Mucosa of descending colon (tissue), 3 donors: ENCODE measurements around the gene RAD54L. TPM values are rescaled to one million over a fixed set of nuclear protein-coding genes. Genes with fewer than 3 reads are reported as not detected.

Experiments used
- ATAC-seq: fragments of 200-7000 bp; cut with Tn5 transposase; one replicate; pipeline ENCODE4 v1.9.1; 2020; ENCODE audit warnings: mild to moderate bottlenecking, moderate library complexity
- DNase-seq, 3 donors: peaks; one replicate each; pipeline ENCODE4 v3.0.0-alpha.2; 2020
- H3K36me3 ChIP-seq: fragments of 200-600 bp; one replicate; pipeline ENCODE4 v1.8.0; 2021; ENCODE audit warnings: low read depth, mild to moderate bottlenecking
- H3K4me1 ChIP-seq: fragments of 200-600 bp; one replicate; pipeline ENCODE4 v1.8.0; 2021; ENCODE audit warnings: low read depth, mild to moderate bottlenecking
- H3K4me3 ChIP-seq: fragments of 200-600 bp; one replicate; pipeline ENCODE4 v1.8.0; 2021; ENCODE audit warnings: mild to moderate bottlenecking
- H3K9me3 ChIP-seq: fragments of 200-600 bp; one replicate; pipeline ENCODE4 v1.8.0; 2021; ENCODE audit warnings: mild to moderate bottlenecking
- intact Hi-C, 2 donors: fragments of 100-400 bp; cut with DNase I in 1 of 2; cut with micrococcal nuclease in 1 of 2; formaldehyde crosslinking; loops; one replicate each; pipeline versions ENCODE4 v1.11.0 to v1.11.1; 2022; cut with DNase I, micrococcal nuclease
- total RNA-seq, 3 donors: library from RNA; stranded (reverse); fragmentation: NEBNext Ultra II Directional in 2 of 3; extraction: Animal tissue kit (Norgen Biotek cat#: 25700) in 2 of 3; gene quantifications; one replicate each; pipeline versions ENCODE4 v1.2.1 to v1.2.4, GENCODE V29; 2021 to 2023
- TF ChIP-seq, protein P1 (sequence below): fragments of 200-600 bp; IDR thresholded peaks from one replicate; pipeline ENCODE4 v1.8.0; 2022; ENCODE audit warnings: antibody characterized with exemption, mild to moderate bottlenecking
- donor health status: DM: no; HTN: no; CAD: no; lungs with moderate emphysema.
- donor health status: DM: no; HTN: no; CAD: no.
- donor health status: DM: no; HTN: yes; CAD: no.

RAD54L gene
- total RNA-seq, 3 donors from 2014 or later, result 3.0 to 8.0 (median 3.6) TPM

DNA sequence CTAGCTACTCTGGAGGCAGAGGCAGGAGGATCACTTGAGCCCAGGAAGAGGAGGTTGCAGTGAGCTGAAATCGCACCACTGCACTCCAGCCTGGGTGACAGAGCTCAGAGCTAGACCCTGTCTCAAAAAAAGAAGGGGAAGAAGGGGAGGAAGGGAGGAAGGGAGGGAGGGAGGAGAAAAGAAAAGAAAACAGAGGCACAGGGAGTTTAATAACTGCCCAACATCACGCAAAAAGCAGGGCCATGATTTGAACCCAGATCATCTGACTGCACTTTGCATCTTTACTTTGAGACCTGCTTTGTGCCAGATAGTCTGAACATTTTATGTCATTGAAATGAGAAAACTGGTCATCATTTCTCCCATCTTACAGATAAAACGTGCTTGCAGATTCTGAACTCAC, 42.4 kb upstream of the RAD54L start:
- H3K36me3 ChIP-seq, result no peaks in the 10 kb centered on the region
- intact Hi-C loops, result no loop called here
- DNase-seq (no peak), ATAC-seq (no peak)
- no peaks in the 10 kb centered on the region for H3K9me3 ChIP-seq
- peaks cover 4% of the 10 kb centered on the region for H3K4me1 ChIP-seq
- no peak overlapping the region for H3K4me3 ChIP-seq
- TF ChIP-seq, protein P1, sequence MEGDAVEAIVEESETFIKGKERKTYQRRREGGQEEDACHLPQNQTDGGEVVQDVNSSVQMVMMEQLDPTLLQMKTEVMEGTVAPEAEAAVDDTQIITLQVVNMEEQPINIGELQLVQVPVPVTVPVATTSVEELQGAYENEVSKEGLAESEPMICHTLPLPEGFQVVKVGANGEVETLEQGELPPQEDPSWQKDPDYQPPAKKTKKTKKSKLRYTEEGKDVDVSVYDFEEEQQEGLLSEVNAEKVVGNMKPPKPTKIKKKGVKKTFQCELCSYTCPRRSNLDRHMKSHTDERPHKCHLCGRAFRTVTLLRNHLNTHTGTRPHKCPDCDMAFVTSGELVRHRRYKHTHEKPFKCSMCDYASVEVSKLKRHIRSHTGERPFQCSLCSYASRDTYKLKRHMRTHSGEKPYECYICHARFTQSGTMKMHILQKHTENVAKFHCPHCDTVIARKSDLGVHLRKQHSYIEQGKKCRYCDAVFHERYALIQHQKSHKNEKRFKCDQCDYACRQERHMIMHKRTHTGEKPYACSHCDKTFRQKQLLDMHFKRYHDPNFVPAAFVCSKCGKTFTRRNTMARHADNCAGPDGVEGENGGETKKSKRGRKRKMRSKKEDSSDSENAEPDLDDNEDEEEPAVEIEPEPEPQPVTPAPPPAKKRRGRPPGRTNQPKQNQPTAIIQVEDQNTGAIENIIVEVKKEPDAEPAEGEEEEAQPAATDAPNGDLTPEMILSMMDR, result no peak

DNA sequence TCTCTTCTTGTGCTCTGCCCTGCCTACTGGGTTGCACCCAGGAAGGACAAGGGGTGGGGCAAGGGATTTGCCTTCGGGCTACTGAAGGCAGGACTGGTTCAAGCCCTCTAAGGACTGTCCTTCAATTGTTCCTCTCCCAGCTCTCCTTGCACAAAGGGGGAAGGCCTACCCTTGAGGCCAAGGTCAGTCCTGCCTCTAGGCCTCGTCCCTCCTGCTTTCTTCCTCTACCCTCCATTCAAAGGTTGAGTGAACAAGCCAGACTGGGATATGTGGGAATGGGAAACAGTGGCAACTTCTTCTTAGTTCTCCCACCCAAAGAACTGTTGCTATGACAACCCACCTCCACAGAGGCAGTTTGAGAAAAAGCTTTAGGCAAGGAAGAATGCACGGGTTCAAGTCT, 41.8 kb upstream of the RAD54L start:
- DNase-seq, result no peak
- H3K9me3 ChIP-seq, result no peaks in the 10 kb centered on the region
- H3K36me3 ChIP-seq, result no peaks in the 10 kb centered on the region
- intact Hi-C loops, result no loop called here
- no peak overlapping the region for H3K4me3 ChIP-seq
- TF ChIP-seq, protein P1, result no peak
- peak; percentile 16 for ATAC-seq
- H3K4me1 ChIP-seq, result peaks cover 4% of the 10 kb centered on the region

DNA sequence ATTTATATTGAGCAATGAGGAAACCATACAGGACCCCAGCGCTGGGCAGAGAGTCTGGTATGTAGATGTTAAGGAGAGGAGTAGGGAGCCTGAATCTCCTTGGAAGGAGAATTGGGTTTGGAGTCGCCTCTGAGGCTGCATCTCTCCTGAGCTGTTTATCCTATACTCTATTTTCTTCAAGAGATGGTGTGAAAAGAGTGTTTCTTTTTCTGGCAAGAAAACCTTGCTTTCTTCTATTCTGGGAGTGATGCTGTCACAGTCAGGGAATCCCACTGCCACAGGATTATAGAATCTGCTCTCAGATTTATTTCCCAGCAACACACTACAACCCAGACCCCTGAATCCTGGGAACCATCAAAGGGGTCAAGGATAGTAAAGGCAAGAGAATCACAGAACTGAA, 41.2 kb upstream of the RAD54L start:
- ATAC-seq, result no peak
- Histone ChIP-seq H3K4me1 (peaks cover 4% of the 10 kb centered on the region), H3K36me3 (no peaks in the 10 kb centered on the region), H3K4me3 (no peak overlapping the region), H3K9me3 (no peaks in the 10 kb centered on the region)
- intact Hi-C loops, result no loop called here
- TF ChIP-seq, protein P1, result no peak
- no peak for DNase-seq

DNA sequence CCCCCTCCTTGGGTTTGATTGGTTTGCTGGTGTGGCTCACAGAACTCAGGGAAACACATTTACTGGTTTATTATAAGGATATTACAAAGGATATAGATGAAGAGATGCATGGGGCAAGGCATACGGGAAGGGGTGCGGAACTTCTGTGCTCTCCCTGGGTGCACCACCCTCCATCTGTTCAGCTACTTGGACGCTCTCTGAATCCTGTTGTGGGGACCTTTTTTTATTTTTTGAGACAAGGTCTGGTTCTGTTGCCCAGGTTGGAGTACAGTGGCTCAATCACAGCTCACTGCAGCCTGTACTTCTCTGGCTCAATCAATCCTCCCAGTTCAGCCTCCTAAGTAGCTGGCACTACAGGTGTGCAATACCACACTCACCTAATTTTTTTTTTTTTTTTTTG, 37.0 kb upstream of the RAD54L start:
- intact Hi-C loops, result no loop called here
- ATAC-seq, result no peak
- Histone ChIP-seq H3K4me1 (no peaks in the 10 kb centered on the region), H3K4me3 (no peak overlapping the region), H3K9me3 (no peaks in the 10 kb centered on the region), H3K36me3 (no peaks in the 10 kb centered on the region)
- DNase-seq, result no peak
- TF ChIP-seq, protein P1, result no peak

DNA sequence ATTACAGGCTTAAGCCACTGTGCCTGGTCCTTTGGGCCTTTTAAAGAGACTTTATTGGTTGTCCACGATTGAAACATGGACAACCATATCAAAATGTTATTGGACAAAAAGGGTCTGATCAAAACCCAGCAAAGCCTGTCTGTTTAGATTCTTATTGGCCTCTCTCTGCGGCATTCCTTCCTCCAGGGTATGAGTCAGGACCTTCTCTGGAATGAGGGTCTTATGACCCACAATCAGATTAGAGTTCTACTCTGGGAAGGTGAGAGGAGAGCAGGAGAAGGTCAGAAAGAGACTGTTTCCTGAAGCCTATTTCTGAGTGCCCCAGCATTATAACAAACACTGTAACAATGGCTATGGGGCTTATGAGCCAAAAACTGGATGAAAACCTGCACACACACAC, 36.5 kb upstream of the RAD54L start:
- no peak overlapping the region for H3K4me3 ChIP-seq

More for the DNA sequence above, 36.5 kb upstream of the RAD54L start:
- Histone ChIP-seq H3K4me1 (no peaks in the 10 kb centered on the region), H3K36me3 (no peaks in the 10 kb centered on the region), H3K9me3 (no peaks in the 10 kb centered on the region)
- TF ChIP-seq, protein P1, result no peak
- DNase-seq, result no peak
- ATAC-seq, result no peak
- intact Hi-C loops, result no loop called here
